GM12878 (cell line): ENCODE measurements around the gene TTLL8. TPM values are rescaled to one million over a fixed set of nuclear protein-coding genes. Genes with fewer than 3 reads are reported as not detected.

Experiments used
- BACH1 ChIP-seq: fragments of 450-650 bp; IDR thresholded peaks from 2 replicates; pipeline ENCODE4 v1.6.1; 2017; ENCODE audit warnings: mild to moderate bottlenecking, borderline replicate concordance
- BCL11A ChIP-seq: IDR thresholded peaks from 2 replicates; pipeline ENCODE4 v1.6.1; 2011; ENCODE audit warnings: low read depth, low read length
- NFYA ChIP-seq: IDR thresholded peaks from 2 replicates; pipeline ENCODE4 v1.6.1; 2011; ENCODE audit warnings: low read depth, mild to moderate bottlenecking, low read length, improper control_type of control experiment, borderline replicate concordance
- RAD21 ChIP-seq: IDR thresholded peaks from 2 replicates; pipeline ENCODE4 v1.6.1; 2011; ENCODE audit warnings: mild to moderate bottlenecking, low read depth, low read length, moderate library complexity; ENCODE audit not compliant: insufficient read depth
- SMAD5 ChIP-seq: IDR thresholded peaks from 2 replicates; pipeline ENCODE4 v1.6.1; 2016; ENCODE audit warnings: antibody characterized with exemption, low read depth
- SRF ChIP-seq, 2 experiments: IDR thresholded peaks; 2 replicates each; pipeline ENCODE4 v1.6.1; 2011; ENCODE audit warnings: low read depth in 2 of 2, low read length in 2 of 2, mild to moderate bottlenecking in 1 of 2, moderate library complexity in 1 of 2
- YY1 ChIP-seq: IDR thresholded peaks from 2 replicates; pipeline ENCODE4 v1.6.1; 2011; ENCODE audit warnings: low read depth, mild to moderate bottlenecking, low read length
- polyA plus RNA-seq, 11 experiments: library from polyadenylated mRNA; depleted of rRNA in 4 of 11; unstranded in 6 of 11; stranded (reverse) in 5 of 11; fragments of >200 nt; fragmentation: Nextera tagmentation in 4 of 11; fragmentation: Illumina TruSeq in 1 of 11; extraction: Ambion mirVana in 4 of 11; extraction: Trizol in 1 of 11; gene quantifications; 1 replicate in 1 of 11; 2 replicates in 10 of 11; pipeline versions ENCODE4 v1.2.1 to v1.2.3, GENCODE V29; 2011 to 2016; ENCODE audit warnings: inconsistent platforms in 2 of 11, missing spikeins in 2 of 11, low read depth in 1 of 11
- total RNA-seq, 4 experiments: library from RNA; depleted of rRNA in 3 of 4; stranded (reverse); fragments of >200 nt in 3 of 4; fragmentation: Illumina TruSeq in 1 of 4; extraction: Trizol in 1 of 4; gene quantifications; 2 replicates each; pipeline versions ENCODE4 v1.2.1 to v1.2.3, GENCODE V29; 2013 to 2021
- TF ChIP-seq, protein P1 (sequence below): IDR thresholded peaks from 2 replicates; pipeline ENCODE4 v1.6.1; 2012; ENCODE audit warnings: low read length, inconsistent platforms
- TF ChIP-seq, protein P2 (sequence below): fragments of 450-650 bp; IDR thresholded peaks from 2 replicates; pipeline ENCODE4 v1.6.1; 2016; ENCODE audit warnings: mild to moderate bottlenecking, moderate library complexity, borderline replicate concordance
- TF ChIP-seq, protein P3 (sequence below): fragments of 450-650 bp; IDR thresholded peaks from 2 replicates; pipeline ENCODE4 v1.6.1; 2018; ENCODE audit warnings: borderline replicate concordance, mild to moderate bottlenecking; ENCODE audit not compliant: partially characterized antibody
- TF ChIP-seq, protein P4 (sequence below): fragments of 450-650 bp; formaldehyde crosslinking; IDR thresholded peaks from 2 replicates; pipeline ENCODE4 v1.5.0; 2022; ENCODE audit warnings: mild to moderate bottlenecking, missing genetic modification characterization

The TTLL8 gene
- total and polyA plus RNA-seq, 10 of the 15 experiments (the other 5 are each of a cell fraction or from before 2014, with no cell fraction given) = not detected

DNA sequence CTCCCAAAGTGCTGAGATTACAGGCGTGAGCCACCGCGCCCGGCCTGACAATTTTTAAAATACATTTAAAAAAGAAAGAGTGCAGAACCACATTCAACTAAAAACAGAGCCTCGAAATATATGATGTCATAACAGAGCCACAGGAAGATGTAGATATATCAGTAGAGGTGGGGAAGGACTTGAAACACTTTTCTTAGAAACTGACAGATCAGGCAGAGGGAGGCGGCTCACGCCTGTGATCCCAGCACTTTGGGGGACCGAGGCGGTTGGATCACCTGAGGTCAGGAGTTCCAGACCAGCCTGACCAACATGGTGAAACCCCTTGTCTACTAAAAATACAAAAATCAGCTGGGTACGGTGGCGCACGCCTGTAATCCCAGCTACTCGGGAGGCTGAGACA, 20.1 kb upstream of the TTLL8 start (continued):
- TF ChIP-seq, protein P1, sequence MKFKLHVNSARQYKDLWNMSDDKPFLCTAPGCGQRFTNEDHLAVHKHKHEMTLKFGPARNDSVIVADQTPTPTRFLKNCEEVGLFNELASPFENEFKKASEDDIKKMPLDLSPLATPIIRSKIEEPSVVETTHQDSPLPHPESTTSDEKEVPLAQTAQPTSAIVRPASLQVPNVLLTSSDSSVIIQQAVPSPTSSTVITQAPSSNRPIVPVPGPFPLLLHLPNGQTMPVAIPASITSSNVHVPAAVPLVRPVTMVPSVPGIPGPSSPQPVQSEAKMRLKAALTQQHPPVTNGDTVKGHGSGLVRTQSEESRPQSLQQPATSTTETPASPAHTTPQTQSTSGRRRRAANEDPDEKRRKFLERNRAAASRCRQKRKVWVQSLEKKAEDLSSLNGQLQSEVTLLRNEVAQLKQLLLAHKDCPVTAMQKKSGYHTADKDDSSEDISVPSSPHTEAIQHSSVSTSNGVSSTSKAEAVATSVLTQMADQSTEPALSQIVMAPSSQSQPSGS = no peak
- TF ChIP-seq, protein P2, sequence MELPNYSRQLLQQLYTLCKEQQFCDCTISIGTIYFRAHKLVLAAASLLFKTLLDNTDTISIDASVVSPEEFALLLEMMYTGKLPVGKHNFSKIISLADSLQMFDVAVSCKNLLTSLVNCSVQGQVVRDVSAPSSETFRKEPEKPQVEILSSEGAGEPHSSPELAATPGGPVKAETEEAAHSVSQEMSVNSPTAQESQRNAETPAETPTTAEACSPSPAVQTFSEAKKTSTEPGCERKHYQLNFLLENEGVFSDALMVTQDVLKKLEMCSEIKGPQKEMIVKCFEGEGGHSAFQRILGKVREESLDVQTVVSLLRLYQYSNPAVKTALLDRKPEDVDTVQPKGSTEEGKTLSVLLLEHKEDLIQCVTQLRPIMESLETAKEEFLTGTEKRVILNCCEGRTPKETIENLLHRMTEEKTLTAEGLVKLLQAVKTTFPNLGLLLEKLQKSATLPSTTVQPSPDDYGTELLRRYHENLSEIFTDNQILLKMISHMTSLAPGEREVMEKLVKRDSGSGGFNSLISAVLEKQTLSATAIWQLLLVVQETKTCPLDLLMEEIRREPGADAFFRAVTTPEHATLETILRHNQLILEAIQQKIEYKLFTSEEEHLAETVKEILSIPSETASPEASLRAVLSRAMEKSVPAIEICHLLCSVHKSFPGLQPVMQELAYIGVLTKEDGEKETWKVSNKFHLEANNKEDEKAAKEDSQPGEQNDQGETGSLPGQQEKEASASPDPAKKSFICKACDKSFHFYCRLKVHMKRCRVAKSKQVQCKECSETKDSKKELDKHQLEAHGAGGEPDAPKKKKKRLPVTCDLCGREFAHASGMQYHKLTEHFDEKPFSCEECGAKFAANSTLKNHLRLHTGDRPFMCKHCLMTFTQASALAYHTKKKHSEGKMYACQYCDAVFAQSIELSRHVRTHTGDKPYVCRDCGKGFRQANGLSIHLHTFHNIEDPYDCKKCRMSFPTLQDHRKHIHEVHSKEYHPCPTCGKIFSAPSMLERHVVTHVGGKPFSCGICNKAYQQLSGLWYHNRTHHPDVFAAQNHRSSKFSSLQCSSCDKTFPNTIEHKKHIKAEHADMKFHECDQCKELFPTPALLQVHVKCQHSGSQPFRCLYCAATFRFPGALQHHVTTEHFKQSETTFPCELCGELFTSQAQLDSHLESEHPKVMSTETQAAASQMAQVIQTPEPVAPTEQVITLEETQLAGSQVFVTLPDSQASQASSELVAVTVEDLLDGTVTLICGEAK = no peak
- TF ChIP-seq SRF (IDR thresholded peaks at IDR 0.05; ENCODE audit: low read depth in 2 of 2, low read length in 2 of 2) (no peak), SMAD5 (no peak), NFYA (no peak), YY1 (no peak), BCL11A (no peak), BACH1 (no peak), RAD21 (no peak)
- TF ChIP-seq, protein P3, sequence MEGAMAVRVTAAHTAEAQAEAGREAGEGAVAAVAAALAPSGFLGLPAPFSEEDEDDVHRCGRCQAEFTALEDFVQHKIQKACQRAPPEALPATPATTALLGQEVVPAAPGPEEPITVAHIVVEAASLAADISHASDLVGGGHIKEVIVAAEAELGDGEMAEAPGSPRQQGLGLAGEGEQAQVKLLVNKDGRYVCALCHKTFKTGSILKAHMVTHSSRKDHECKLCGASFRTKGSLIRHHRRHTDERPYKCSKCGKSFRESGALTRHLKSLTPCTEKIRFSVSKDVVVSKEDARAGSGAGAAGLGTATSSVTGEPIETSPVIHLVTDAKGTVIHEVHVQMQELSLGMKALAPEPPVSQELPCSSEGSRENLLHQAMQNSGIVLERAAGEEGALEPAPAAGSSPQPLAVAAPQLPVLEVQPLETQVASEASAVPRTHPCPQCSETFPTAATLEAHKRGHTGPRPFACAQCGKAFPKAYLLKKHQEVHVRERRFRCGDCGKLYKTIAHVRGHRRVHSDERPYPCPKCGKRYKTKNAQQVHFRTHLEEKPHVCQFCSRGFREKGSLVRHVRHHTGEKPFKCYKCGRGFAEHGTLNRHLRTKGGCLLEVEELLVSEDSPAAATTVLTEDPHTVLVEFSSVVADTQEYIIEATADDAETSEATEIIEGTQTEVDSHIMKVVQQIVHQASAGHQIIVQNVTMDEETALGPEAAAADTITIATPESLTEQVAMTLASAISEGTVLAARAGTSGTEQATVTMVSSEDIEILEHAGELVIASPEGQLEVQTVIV = no peak
- TF ChIP-seq, protein P4, sequence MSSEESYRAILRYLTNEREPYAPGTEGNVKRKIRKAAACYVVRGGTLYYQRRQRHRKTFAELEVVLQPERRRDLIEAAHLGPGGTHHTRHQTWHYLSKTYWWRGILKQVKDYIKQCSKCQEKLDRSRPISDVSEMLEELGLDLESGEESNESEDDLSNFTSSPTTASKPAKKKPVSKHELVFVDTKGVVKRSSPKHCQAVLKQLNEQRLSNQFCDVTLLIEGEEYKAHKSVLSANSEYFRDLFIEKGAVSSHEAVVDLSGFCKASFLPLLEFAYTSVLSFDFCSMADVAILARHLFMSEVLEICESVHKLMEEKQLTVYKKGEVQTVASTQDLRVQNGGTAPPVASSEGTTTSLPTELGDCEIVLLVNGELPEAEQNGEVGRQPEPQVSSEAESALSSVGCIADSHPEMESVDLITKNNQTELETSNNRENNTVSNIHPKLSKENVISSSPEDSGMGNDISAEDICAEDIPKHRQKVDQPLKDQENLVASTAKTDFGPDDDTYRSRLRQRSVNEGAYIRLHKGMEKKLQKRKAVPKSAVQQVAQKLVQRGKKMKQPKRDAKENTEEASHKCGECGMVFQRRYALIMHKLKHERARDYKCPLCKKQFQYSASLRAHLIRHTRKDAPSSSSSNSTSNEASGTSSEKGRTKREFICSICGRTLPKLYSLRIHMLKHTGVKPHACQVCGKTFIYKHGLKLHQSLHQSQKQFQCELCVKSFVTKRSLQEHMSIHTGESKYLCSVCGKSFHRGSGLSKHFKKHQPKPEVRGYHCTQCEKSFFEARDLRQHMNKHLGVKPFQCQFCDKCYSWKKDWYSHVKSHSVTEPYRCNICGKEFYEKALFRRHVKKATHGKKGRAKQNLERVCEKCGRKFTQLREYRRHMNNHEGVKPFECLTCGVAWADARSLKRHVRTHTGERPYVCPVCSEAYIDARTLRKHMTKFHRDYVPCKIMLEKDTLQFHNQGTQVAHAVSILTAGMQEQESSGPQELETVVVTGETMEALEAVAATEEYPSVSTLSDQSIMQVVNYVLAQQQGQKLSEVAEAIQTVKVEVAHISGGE = no peak
